Trophoblast cell (in vitro differentiated cells and primary cell): Measurements from ENCODE around the gene ATAD5.

Experiments
- DNase-seq, 2 donors: peaks; one replicate each; pipeline ENCODE4 v3.0.0-alpha.2; 2016
- H2AFZ ChIP-seq: 2 replicates; pipeline ENCODE4 v1.6.1; 2013; ENCODE audit warnings: low read length, moderate library complexity, mild to moderate bottlenecking; ENCODE audit not compliant: insufficient read depth, poor library complexity
- H2AK5ac ChIP-seq: 2 replicates; pipeline ENCODE4 v1.6.1; 2013; ENCODE audit warnings: mild to moderate bottlenecking, low read length
- H2BK120ac ChIP-seq: 2 replicates; pipeline ENCODE4 v1.6.1; 2013; ENCODE audit warnings: low read length, mild to moderate bottlenecking, moderate library complexity; ENCODE audit not compliant: insufficient read depth, poor library complexity
- H2BK12ac ChIP-seq: 2 replicates; pipeline ENCODE4 v1.6.1; 2013; ENCODE audit warnings: mild to moderate bottlenecking, low read length, moderate library complexity
- H2BK5ac ChIP-seq: 2 replicates; pipeline ENCODE4 v1.6.1; 2013; ENCODE audit warnings: low read length, low read depth, moderate library complexity, mild to moderate bottlenecking; ENCODE audit not compliant: poor library complexity
- H3K14ac ChIP-seq: 2 replicates; pipeline ENCODE4 v1.6.1; 2013; ENCODE audit warnings: mild to moderate bottlenecking, low read length
- H3K18ac ChIP-seq: 2 replicates; pipeline ENCODE4 v1.6.1; 2013; ENCODE audit warnings: mild to moderate bottlenecking, low read length
- H3K23ac ChIP-seq: 2 replicates; pipeline ENCODE4 v1.6.1; 2013; ENCODE audit warnings: low read length
- H3K27ac ChIP-seq: 2 replicates; pipeline ENCODE4 v1.5.1; 2013; ENCODE audit warnings: low read depth, mild to moderate bottlenecking, inconsistent platforms, low read length, moderate library complexity
- H3K27me3 ChIP-seq: 2 replicates; pipeline ENCODE4 v1.6.1; 2013; ENCODE audit warnings: inconsistent platforms, mild to moderate bottlenecking, low read length, moderate library complexity; ENCODE audit not compliant: insufficient read depth
- H3K36me3 ChIP-seq, 2 experiments: 1 replicate in 1 of 2; 2 replicates in 1 of 2; pipeline ENCODE4 v1.6.1; 2013; ENCODE audit warnings: low read length in 2 of 2, mild to moderate bottlenecking in 2 of 2, moderate library complexity in 1 of 2; ENCODE audit not compliant: insufficient read depth in 2 of 2, control insufficient read depth in 1 of 2
- H3K4ac ChIP-seq: 2 replicates; pipeline ENCODE4 v1.6.1; 2013; ENCODE audit warnings: low read depth, mild to moderate bottlenecking, low read length, moderate library complexity
- H3K4me1 ChIP-seq, 2 experiments: 1 replicate in 1 of 2; 2 replicates in 1 of 2; pipeline ENCODE4 v1.6.1; 2013; ENCODE audit warnings: low read length in 2 of 2, mild to moderate bottlenecking in 2 of 2, moderate library complexity in 1 of 2; ENCODE audit not compliant: insufficient read depth in 2 of 2, control insufficient read depth in 1 of 2
- H3K4me2 ChIP-seq: 2 replicates; pipeline ENCODE4 v1.6.1; 2013; ENCODE audit warnings: inconsistent platforms, mild to moderate bottlenecking, low read length, moderate library complexity
- H3K4me3 ChIP-seq: 2 replicates; pipeline ENCODE4 v1.5.1; 2013; ENCODE audit warnings: mild to moderate bottlenecking, low read depth, low read length, inconsistent platforms
- H3K79me1 ChIP-seq: one replicate; pipeline ENCODE4 v1.6.1; 2013; ENCODE audit warnings: low read length
- H3K79me2 ChIP-seq: 2 replicates; pipeline ENCODE4 v1.6.1; 2013; ENCODE audit warnings: low read length, mild to moderate bottlenecking; ENCODE audit not compliant: control insufficient read depth, insufficient read depth, poor library complexity
- H3K9ac ChIP-seq: 2 replicates; pipeline ENCODE4 v1.6.1; 2013; ENCODE audit warnings: mild to moderate bottlenecking, low read length
- H3K9me3 ChIP-seq: 2 replicates; pipeline ENCODE4 v1.6.1; 2013; ENCODE audit warnings: low read depth, mild to moderate bottlenecking, control low read depth, inconsistent platforms, low read length; ENCODE audit not compliant: insufficient read depth
- H4K12ac ChIP-seq: 2 replicates; pipeline ENCODE4 v1.6.1; 2013; ENCODE audit warnings: low read depth, mild to moderate bottlenecking, low read length, moderate library complexity
- H4K8ac ChIP-seq: 2 replicates; pipeline ENCODE4 v1.6.1; 2013; ENCODE audit warnings: low read depth, mild to moderate bottlenecking, low read length, moderate library complexity
- H4K91ac ChIP-seq: one replicate; pipeline ENCODE4 v1.6.1; 2013; ENCODE audit warnings: low read depth, mild to moderate bottlenecking, low read length, moderate library complexity
- WGBS: extraction: QIAGEN DNeasy Blood & Tissue Kit; methylation state at CpG from one replicate; pipeline ENCODE4 v1.1.7; 2013; ENCODE audit warnings: missing lambda C conversion rate; ENCODE audit not compliant: insufficient read length, insufficient coverage; ENCODE audit errors: extremely low coverage; 5-methylcytosine and 5-hydroxymethylcytosine counted together

Gene ATAD5

DNA sequence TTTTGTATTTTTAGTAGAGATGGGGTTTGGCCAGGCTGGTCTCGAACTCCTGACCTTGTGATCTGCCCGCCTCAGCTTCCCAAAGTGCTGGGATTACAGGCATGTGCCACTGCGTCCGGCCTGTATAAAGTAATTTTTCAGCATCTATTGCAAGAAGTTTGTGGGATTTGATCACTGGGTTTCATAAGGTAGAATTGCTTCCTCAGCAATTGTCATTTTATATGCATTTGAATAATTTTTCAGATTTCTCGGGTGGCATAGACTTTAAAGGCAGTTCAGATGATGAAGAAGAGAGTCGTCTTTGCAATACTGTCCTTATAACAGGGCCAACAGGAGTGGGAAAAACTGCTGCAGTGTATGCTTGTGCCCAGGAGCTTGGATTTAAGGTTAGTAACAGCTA is 37.2 kb downstream of the ATAD5 start:
- H4K12ac ChIP-seq, result no peak overlapping the region
- no peak overlapping the region for H2BK12ac ChIP-seq
- no peak overlapping the region for H3K4me2 ChIP-seq
- peaks cover 14 to 22% of the 10 kb centered on the region in 2 experiments for H3K36me3 ChIP-seq
- no CpG with 5 or more reads among the region's 6 CpGs for WGBS
- no peak overlapping the region for H3K23ac ChIP-seq
- no peak overlapping the region for H2AFZ ChIP-seq
- H3K18ac ChIP-seq, result no peak overlapping the region
- no peaks in the 10 kb centered on the region for H3K79me1 ChIP-seq
- no peak overlapping the region for H3K27ac ChIP-seq
- no peak overlapping the region for H3K14ac ChIP-seq
- no peak overlapping the region for H2AK5ac ChIP-seq
- no peak overlapping the region for H2BK5ac ChIP-seq
- no peaks in the 10 kb centered on the region for H3K4me1 ChIP-seq
- no peaks in the 10 kb centered on the region for H3K9me3 ChIP-seq
- H3K27me3 ChIP-seq, result no peaks in the 10 kb centered on the region
- H3K4me3 ChIP-seq, result no peak overlapping the region
- no peak overlapping the region for H2BK120ac ChIP-seq
- H4K8ac ChIP-seq, result no peak overlapping the region
- H3K79me2 ChIP-seq, result no peaks in the 10 kb centered on the region
- no peak overlapping the region for H4K91ac ChIP-seq
- H3K9ac ChIP-seq, result no peak overlapping the region
- no peak overlapping the region for H3K4ac ChIP-seq
- DNase-seq, result no peak

DNA sequence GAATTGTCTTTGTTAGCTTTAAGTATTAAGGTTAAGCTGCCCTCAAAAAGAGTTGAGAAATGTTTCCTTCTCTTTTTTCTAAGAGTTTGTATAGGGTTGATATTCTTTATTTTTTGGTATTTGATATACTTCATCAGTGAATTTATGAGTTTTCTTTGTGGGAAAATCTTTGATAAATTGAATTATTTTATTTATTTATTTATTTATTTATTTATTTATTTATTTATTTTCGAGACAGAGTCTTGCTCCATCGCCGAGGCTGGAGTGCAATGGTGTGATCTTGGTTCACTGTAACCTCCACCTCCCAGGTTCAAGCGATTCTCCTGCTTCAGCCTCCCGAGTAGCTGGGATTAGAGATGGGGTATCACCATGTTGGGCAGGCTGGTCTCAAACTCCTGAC is 54.4 kb downstream of the ATAD5 start:
- H3K79me1 ChIP-seq, result no peaks in the 10 kb centered on the region
- H4K91ac ChIP-seq, result no peak overlapping the region
- no peaks in the 10 kb centered on the region for H3K9me3 ChIP-seq
- H3K4me1 ChIP-seq, result no peaks in the 10 kb centered on the region
- H3K18ac ChIP-seq, result no peak overlapping the region
- no CpG with 5 or more reads among the region's 5 CpGs for WGBS
- H3K36me3 ChIP-seq, result peaks cover 21 to 25% of the 10 kb centered on the region in 2 experiments
- no peak for DNase-seq
- H2BK12ac ChIP-seq, result no peak overlapping the region
- no peak overlapping the region for H2BK120ac ChIP-seq
- H3K9ac ChIP-seq, result no peak overlapping the region
- no peak overlapping the region for H2BK5ac ChIP-seq
- H4K8ac ChIP-seq, result no peak overlapping the region
- no peak overlapping the region for H3K4ac ChIP-seq
- H3K4me3 ChIP-seq, result no peak overlapping the region
- no peak overlapping the region for H4K12ac ChIP-seq
- no peaks in the 10 kb centered on the region for H3K79me2 ChIP-seq
- no peak overlapping the region for H3K14ac ChIP-seq
- H3K23ac ChIP-seq, result no peak overlapping the region
- no peak overlapping the region for H2AFZ ChIP-seq
- no peak overlapping the region for H2AK5ac ChIP-seq
- no peak overlapping the region for H3K27ac ChIP-seq
- H3K27me3 ChIP-seq, result no peaks in the 10 kb centered on the region
- no peak overlapping the region for H3K4me2 ChIP-seq

DNA sequence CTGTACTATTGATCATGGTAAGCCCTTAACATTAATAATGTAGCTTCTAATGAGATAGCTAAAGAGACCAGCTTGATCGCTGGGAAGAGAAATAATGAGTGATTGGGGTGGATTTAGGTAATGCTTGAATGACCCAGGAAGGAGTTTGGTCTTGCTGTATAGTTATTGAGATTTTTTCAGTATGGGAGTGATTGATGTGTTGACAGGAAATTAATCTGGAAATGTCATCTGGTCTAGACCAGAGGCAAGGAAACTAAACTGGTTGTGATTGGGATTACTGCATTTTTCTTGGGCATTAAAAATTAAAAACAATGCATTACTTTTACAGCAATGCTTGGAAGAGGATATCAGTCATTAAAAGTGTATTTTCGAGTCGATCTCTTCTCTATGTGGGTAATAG is 62.5 kb downstream of the ATAD5 start:
- no peaks in the 10 kb centered on the region for H3K4me1 ChIP-seq
- H3K27ac ChIP-seq, result no peak overlapping the region
- H3K79me2 ChIP-seq, result no peaks in the 10 kb centered on the region
- H3K36me3 ChIP-seq, result peaks cover 24 to 29% of the 10 kb centered on the region in 2 experiments
- no peak overlapping the region for H3K4me3 ChIP-seq
- H3K27me3 ChIP-seq, result no peaks in the 10 kb centered on the region
- H2BK120ac ChIP-seq, result no peak overlapping the region
- no peaks in the 10 kb centered on the region for H3K79me1 ChIP-seq
- no peak for DNase-seq
- H3K14ac ChIP-seq, result no peak overlapping the region
- no peak overlapping the region for H2BK5ac ChIP-seq
- H2AK5ac ChIP-seq, result no peak overlapping the region
- H3K9me3 ChIP-seq, result no peaks in the 10 kb centered on the region
- no peak overlapping the region for H2BK12ac ChIP-seq
- no peak overlapping the region for H3K18ac ChIP-seq
- H4K8ac ChIP-seq, result no peak overlapping the region
- no CpG with 5 or more reads among the region's 3 CpGs for WGBS
- no peak overlapping the region for H3K23ac ChIP-seq
- no peak overlapping the region for H4K91ac ChIP-seq
- H3K4ac ChIP-seq, result no peak overlapping the region
- no peak overlapping the region for H4K12ac ChIP-seq
- H3K9ac ChIP-seq, result no peak overlapping the region
- no peak overlapping the region for H3K4me2 ChIP-seq
- H2AFZ ChIP-seq, result no peak overlapping the region

DNA sequence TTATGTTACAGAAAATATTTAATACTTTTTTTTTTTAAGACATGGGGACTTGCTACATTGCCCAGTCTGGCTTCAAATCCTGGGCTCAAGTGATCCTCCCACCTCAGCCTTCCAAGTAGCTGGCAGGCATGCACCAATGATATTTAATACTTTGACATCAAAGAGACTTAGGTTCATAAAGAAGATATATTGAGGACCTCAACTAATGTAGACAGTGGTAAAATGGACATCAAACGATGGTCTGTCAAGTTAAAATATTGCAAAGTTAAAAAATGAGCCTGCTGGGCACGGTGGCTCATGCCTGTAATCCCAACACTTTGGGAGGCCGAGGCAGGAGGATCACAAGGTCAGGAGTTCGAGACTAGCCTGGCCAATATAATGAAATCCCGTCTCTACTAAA is 65.5 kb downstream of the ATAD5 start:
- Histone ChIP-seq H3K9ac (no peak overlapping the region), H3K4me1 (no peaks in the 10 kb centered on the region), H2BK12ac (no peak overlapping the region), H3K27me3 (no peaks in the 10 kb centered on the region), H2BK120ac (no peak overlapping the region), H3K23ac (no peak overlapping the region), H3K14ac (no peak overlapping the region), H3K4ac (no peak overlapping the region), H3K4me2 (no peak overlapping the region), H3K79me2 (no peaks in the 10 kb centered on the region), H4K8ac (no peak overlapping the region), H3K36me3 (peaks cover 16 to 20% of the 10 kb centered on the region in 2 experiments), H2AK5ac (no peak overlapping the region), H2AFZ (no peak overlapping the region), H3K4me3 (no peak overlapping the region), H3K9me3 (no peaks in the 10 kb centered on the region), H3K18ac (no peak overlapping the region), H2BK5ac (no peak overlapping the region), H3K27ac (no peak overlapping the region), H3K79me1 (no peaks in the 10 kb centered on the region), H4K12ac (no peak overlapping the region), H4K91ac (no peak overlapping the region)
- DNase-seq, result no peak
- no CpG with 5 or more reads among the region's 5 CpGs for WGBS
